NCI-H1105 (cell line): ENCODE data around the gene PLCB1.

Experiments used
- DNase-seq: peaks from one replicate; lab custom pipeline; 2025; lab: John Stamatoyannopoulos, UW

The PLCB1 gene

GRCh38 chr20:8129211-8129976, 2.7 kb upstream of the PLCB1 start:
- no peak for DNase-seq

- no peak for DNase-seq
Measured at GRCh38 chr20:8130840-8131526, 1.1 kb upstream of the PLCB1 start.

GRCh38 chr20:8132484-8133309, 631 bp downstream of the PLCB1 start:
- no peak for DNase-seq

- no peak for DNase-seq
Measured at GRCh38 chr20:8133310-8133768, 1.3 kb downstream of the PLCB1 start.

- DNase-seq: no peak
Measured at GRCh38 chr20:8133851-8134451, 1.9 kb downstream of the PLCB1 start.

- no peak for DNase-seq
Measured at GRCh38 chr20:8139899-8140298, 7.8 kb downstream of the PLCB1 start.

- DNase-seq: no peak
Measured at GRCh38 chr20:8143474-8143873, 11.4 kb downstream of the PLCB1 start.

- DNase-seq: no peak
Measured at GRCh38 chr20:8144282-8145245, 12.5 kb downstream of the PLCB1 start.

- no peak for DNase-seq
Measured at GRCh38 chr20:8145246-8146168, 13.4 kb downstream of the PLCB1 start.

- DNase-seq: no peak
Measured at GRCh38 chr20:8147476-8147875, 15.4 kb downstream of the PLCB1 start.

- DNase-seq: no peak
Measured at GRCh38 chr20:8148501-8148900, 16.4 kb downstream of the PLCB1 start.

- no peak for DNase-seq
Measured at GRCh38 chr20:8150591-8150990, 18.5 kb downstream of the PLCB1 start.

GRCh38 chr20:8151372-8151771, 19.3 kb downstream of the PLCB1 start:
- DNase-seq: no peak

GRCh38 chr20:8152183-8152582, 20.1 kb downstream of the PLCB1 start:
- DNase-seq: no peak

- no peak for DNase-seq
Measured at GRCh38 chr20:8152847-8153246, 20.8 kb downstream of the PLCB1 start.

GRCh38 chr20:8153281-8153908, 21.3 kb downstream of the PLCB1 start:
- no peak for DNase-seq

GRCh38 chr20:8154638-8155037, 22.6 kb downstream of the PLCB1 start:
- no peak for DNase-seq

- DNase-seq: no peak
Measured at GRCh38 chr20:8155229-8155628, 23.2 kb downstream of the PLCB1 start.

- no peak for DNase-seq
Measured at GRCh38 chr20:8155812-8156211, 23.7 kb downstream of the PLCB1 start.
